ENCODE data around the gene CTSE. TPM values are rescaled to one million over a fixed set of nuclear protein-coding genes. Genes with fewer than 3 reads are reported as not detected.
"Not testable (repeated sequence)": the region's sequence is repeated elsewhere in the genome, so short reads cannot be mapped to it uniquely, and the experiment has no call there.

CTSE gene
- total RNA-seq = under 1 TPM in 1 of 3 donors, not detected in 2; 0.32 TPM

DNA sequence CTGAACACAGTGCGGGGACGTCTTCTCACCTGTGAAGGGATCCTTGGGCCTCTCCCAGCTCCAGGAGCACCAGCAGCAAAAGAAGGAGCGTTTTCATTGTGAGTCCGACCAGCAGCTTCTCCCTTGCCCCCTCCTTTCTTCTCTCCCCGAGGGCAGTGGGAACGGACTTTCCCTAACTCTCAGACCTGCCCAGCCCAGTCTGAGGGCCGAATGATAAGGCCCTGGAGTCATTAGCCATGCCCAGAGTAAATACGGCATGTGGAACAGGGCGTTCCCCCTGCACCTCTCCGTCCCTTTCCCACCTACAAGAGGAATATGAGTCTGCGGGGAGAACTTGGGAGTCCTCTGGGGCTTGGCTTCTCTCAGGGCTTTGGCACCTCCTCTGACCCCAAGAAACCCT lies at the start of gene CTSE:
CTSE (minus strand) TSS at position 201 of the 400 bp plus-strand sequence; CDS start at position 97, 104 bp downstream.
- peaks cover 22% of the 10 kb centered on the region for H3K27me3 Mint-ChIP-seq (ENCODE audit: low read depth)
- no peaks in the 10 kb centered on the region for H3K36me3 Mint-ChIP-seq (ENCODE audit: insufficient read depth)
- H3K4me3 Mint-ChIP-seq = no peak within 1 kb of the TSS
- ATAC-seq = no peak
- H3K9me3 Mint-ChIP-seq = no peaks in the 10 kb centered on the region
- no peak for DNase-seq
- H3K4me1 Mint-ChIP-seq (ENCODE audit: low read depth) = no peaks in the 10 kb centered on the region

DNA sequence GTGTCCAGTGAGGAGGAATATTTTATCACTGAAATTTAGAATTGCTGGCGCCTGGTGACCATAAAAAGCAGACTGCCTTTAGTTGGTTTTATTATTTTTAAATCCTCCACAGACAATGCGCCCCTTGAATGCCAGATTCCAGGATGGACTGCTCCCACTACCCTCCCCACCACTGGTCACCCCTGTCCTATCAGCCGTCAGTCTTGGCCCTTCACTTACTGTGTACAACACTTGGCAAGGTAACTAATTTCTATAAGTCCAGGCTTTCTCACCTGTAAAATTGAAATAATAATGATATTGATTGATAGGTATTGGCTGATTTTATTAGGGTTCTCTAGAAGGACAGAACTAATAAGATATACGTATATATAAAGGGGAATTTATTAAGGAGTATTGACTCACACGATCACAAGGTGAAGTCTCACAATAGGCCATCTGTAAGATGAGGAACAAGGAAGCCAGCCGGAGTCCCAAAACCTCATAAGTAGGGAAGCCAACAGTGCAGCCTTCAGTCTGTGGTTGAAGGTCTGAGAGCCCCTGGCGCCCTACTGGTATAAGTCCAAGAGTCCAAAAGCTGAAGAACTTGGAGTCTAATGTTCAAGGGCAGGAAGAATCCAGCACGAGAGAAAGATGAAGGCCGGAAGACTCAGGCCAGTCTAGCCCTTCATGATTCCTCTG lies 47.1 kb upstream of the CTSE start:
- DNase-seq (no peak), ATAC-seq (no peak)
- no peak overlapping the region for H3K4me3 Mint-ChIP-seq
- peaks cover 17% of the 10 kb centered on the region for H3K4me1 Mint-ChIP-seq (ENCODE audit: low read depth)
- peaks cover 5% of the 10 kb centered on the region for H3K27me3 Mint-ChIP-seq (ENCODE audit: low read depth)
- H3K9me3 Mint-ChIP-seq = no peaks in the 10 kb centered on the region
- no peaks in the 10 kb centered on the region for H3K36me3 Mint-ChIP-seq (ENCODE audit: insufficient read depth)

DNA sequence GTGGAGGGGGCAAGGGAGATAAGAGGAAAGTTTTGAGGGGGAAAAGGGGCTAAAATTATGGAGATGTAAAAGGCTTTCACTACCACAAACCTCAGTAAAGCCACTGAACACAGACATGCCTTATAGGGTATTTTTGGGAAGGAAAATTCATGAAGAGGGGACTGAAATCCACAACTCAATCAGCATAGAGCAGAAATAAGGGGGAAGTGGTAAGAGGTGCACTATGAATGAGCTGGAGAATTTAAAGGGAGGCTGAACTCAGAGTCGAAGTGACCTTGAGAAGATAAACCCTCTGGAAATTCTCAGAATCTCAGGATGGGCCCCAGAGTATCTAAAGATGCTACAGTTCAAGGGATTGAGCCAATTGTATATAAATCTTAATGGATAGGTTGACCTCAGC lies 44.6 kb upstream of the CTSE start:
- no peaks in the 10 kb centered on the region for H3K36me3 Mint-ChIP-seq (ENCODE audit: insufficient read depth)
- H3K4me1 Mint-ChIP-seq (ENCODE audit: low read depth) = peaks cover 17% of the 10 kb centered on the region
- H3K4me3 Mint-ChIP-seq = no peak overlapping the region
- H3K9me3 Mint-ChIP-seq = no peaks in the 10 kb centered on the region
- H3K27me3 Mint-ChIP-seq (ENCODE audit: low read depth) = peaks cover 2% of the 10 kb centered on the region
- no peak for DNase-seq
- no peak for ATAC-seq

DNA sequence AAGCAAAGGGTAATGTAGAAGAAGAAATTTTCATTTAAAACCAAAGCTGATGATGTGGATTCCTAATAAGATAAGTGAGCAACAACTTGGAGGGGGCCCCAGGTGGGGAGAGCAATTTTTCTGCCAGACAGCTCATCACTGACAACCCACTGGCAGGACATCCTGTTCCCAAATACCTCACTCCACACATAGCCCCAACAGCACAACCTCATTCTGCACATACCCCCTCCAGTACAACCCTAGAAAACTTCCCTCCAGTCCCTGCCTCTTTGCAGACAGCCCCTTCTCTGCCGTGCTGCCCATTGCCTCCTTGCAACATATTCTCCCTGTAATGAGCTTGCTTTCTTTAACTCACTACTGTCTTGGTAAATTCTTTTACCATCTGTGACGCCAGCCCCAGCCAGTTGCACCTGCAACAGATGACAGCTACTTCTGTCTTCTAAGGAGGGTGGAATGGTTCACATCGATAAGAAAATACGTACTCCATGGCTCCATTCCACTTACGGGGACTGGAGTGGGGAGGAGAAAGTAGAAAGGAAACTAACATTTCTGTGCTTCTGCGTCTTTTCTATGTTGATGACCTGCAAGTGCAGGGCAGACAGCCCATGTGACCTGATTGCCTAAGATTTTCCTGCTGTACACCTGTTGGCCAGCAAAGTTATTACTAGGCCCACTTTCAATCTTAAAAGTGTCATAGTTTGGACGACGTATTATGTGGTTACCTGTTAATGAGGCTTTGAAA lies 44.0 kb upstream of the CTSE start:
- H3K36me3 Mint-ChIP-seq (ENCODE audit: insufficient read depth) = peaks cover 2% of the 10 kb centered on the region
- H3K4me1 Mint-ChIP-seq (ENCODE audit: low read depth) = peaks cover 17% of the 10 kb centered on the region
- no peak for ATAC-seq
- no peak overlapping the region for H3K4me3 Mint-ChIP-seq
- DNase-seq = no peak
- H3K9me3 Mint-ChIP-seq = peaks cover 4% of the 10 kb centered on the region
- H3K27me3 Mint-ChIP-seq (ENCODE audit: low read depth) = peaks cover 2% of the 10 kb centered on the region

DNA sequence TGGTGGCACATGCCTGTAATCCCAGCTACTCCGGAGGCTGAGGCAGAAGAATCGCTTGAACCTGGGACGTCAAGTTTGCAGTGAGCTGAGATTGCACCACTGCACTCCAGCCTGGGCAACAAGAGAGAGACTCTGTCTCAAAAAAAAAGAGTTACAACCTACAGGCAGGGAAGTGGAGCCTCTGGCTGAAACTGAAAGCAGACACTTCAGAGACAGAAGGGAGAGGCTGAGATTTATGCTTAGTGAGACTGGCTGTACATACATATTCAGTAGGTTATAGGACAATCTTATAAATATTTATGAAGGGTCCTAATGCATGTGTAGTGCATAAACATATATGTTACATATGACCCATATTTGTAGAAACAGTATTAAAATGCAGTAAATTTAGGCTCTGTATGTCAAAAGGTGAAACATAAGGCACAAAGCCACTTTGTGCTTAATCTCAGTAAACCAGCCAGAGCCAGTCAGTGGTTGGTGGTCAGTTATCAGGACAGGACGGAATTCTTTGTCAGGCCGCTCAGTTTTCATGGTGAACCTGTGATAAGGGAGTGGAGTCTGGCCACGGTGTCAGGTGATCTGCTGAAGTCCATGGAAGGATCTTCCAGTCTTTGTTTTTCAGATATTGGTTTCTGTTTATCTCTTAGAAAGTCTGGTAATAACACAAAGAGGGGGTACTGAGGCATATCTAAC lies 42.9 kb upstream of the CTSE start:
- peaks cover 2% of the 10 kb centered on the region for H3K27me3 Mint-ChIP-seq (ENCODE audit: low read depth)
- peaks cover 2% of the 10 kb centered on the region for H3K36me3 Mint-ChIP-seq (ENCODE audit: insufficient read depth)
- DNase-seq = no peak
- peaks cover 4% of the 10 kb centered on the region for H3K9me3 Mint-ChIP-seq
- peak; percentile 50 to 77 for ATAC-seq
- H3K4me1 Mint-ChIP-seq (ENCODE audit: low read depth) = peaks cover 17% of the 10 kb centered on the region
- H3K4me3 Mint-ChIP-seq = no peak overlapping the region

DNA sequence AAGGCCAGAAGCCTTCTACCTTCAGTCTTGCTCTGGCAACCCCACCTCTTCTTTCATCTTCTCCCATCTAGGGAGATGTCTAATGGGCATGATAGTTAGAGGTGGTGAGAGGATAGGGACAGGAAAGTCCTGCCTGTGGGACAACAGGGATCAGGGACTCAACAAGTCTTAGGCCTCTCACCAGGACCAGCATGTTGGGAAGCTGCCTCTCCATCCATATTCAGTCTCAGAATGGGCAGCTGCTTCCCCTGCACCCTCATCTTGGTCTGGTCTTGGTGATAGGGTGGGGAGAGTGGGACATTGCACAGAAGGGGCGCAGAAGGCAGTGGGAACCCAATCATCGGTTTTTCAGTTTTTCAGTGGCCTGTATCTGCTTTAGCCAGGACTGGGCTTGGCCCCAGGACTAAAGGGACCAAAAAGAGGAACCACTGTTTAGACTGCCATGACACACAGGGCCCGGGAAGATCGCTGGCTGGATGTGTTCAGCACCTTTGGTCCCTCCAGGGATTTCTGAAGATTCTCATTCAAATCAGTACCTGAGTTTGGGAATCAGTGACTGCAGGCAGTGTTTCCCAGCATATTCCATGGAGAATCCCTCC lies 42.0 kb upstream of the CTSE start:
- H3K9me3 Mint-ChIP-seq = peaks cover 4% of the 10 kb centered on the region

GRCh38 chr1:206064501-206064900 lies 40.8 kb upstream of the CTSE start:
- not testable (repeated sequence) for H3K9me3 Mint-ChIP-seq; H3K36me3 Mint-ChIP-seq (ENCODE audit: insufficient read depth); ATAC-seq; DNase-seq; H3K27me3 Mint-ChIP-seq (ENCODE audit: low read depth); H3K4me3 Mint-ChIP-seq
- H3K4me1 Mint-ChIP-seq (ENCODE audit: low read depth) = peaks cover 17% of the 10 kb centered on the region

More for the DNA sequence above, 42.0 kb upstream of the CTSE start:
- H3K27me3 Mint-ChIP-seq (ENCODE audit: low read depth) = peaks cover 2% of the 10 kb centered on the region
- H3K36me3 Mint-ChIP-seq (ENCODE audit: insufficient read depth) = peaks cover 2% of the 10 kb centered on the region
- ATAC-seq (no peak), DNase-seq (no peak)
- H3K4me3 Mint-ChIP-seq = no peak overlapping the region
- H3K4me1 Mint-ChIP-seq (ENCODE audit: low read depth) = peaks cover 17% of the 10 kb centered on the region

GRCh38 chr1:206064001-206064400 lies 40.3 kb upstream of the CTSE start:
- not testable (repeated sequence) for H3K9me3 Mint-ChIP-seq; H3K36me3 Mint-ChIP-seq (ENCODE audit: insufficient read depth); ATAC-seq

DNA sequence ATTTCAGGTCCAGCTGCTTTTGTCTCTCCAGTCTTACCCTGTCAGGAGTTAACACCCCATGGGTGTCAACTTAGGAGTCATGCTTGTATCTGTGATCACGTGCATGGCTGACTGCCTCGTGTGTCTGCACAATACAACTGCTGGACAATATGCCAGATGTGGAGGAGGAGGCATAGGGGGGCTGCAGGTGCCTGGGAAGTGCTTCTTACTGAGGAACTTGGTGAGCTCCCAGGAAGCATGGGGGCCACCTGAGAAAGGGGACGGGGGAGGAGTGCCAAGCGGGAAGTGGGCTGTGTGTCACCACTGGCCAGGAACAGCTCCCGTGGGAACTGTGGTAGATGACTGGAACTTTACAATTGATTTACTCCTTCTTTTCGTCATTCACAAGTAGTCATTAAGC lies 38.8 kb upstream of the CTSE start:
- peaks cover 2% of the 10 kb centered on the region for H3K36me3 Mint-ChIP-seq (ENCODE audit: insufficient read depth)
- ATAC-seq (no peak), DNase-seq (no peak)
- peaks cover 4% of the 10 kb centered on the region for H3K9me3 Mint-ChIP-seq
- peaks cover 12% of the 10 kb centered on the region for H3K4me1 Mint-ChIP-seq (ENCODE audit: low read depth)
- no peak overlapping the region for H3K4me3 Mint-ChIP-seq
- peaks cover 2% of the 10 kb centered on the region for H3K27me3 Mint-ChIP-seq (ENCODE audit: low read depth)

More at GRCh38 chr1:206064001-206064400, 40.3 kb upstream of the CTSE start:
- H3K4me1 Mint-ChIP-seq (ENCODE audit: low read depth) = peaks cover 17% of the 10 kb centered on the region
- not testable (repeated sequence) for H3K4me3 Mint-ChIP-seq; DNase-seq; H3K27me3 Mint-ChIP-seq (ENCODE audit: low read depth)

GRCh38 chr1:206060844-206061243 lies 37.1 kb upstream of the CTSE start:
- DNase-seq (no peak), ATAC-seq (no peak)
- H3K4me3 Mint-ChIP-seq = no peak overlapping the region
- H3K9me3 Mint-ChIP-seq = peaks cover 4% of the 10 kb centered on the region
- peaks cover 2% of the 10 kb centered on the region for H3K36me3 Mint-ChIP-seq (ENCODE audit: insufficient read depth)
- H3K27me3 Mint-ChIP-seq (ENCODE audit: low read depth) = no peaks in the 10 kb centered on the region
- no peaks in the 10 kb centered on the region for H3K4me1 Mint-ChIP-seq (ENCODE audit: low read depth)

DNA sequence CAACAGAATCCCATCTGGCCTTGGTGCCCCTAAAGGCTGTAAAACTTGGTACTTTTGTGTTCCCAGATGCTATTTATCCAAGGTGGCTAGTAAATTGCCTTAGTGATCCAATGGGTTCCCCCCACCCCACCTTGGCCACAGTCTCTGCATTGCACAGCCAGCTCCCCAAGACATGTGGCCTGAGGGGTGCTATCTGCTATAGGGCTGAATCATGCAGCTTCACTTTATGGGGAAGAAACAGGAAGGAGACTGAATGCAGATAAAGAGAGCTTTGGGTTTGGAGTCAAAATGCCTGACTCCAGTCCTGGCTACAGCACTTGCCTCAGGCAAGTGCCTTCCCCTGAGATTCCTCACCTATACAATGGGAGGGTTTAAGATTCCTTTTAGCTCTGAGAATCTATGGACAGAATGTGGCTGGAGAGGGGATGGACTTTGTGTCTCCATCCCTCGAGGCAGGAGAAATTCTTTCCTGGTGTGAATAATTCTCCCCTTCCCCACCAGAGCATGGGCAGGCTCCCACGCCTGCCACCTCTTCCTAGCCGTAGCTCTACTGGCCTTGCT lies 35.7 kb upstream of the CTSE start:
- Mint-ChIP-seq H3K9me3 (peaks cover 4% of the 10 kb centered on the region), H3K4me1 (ENCODE audit: low read depth) (no peaks in the 10 kb centered on the region), H3K27me3 (ENCODE audit: low read depth) (no peaks in the 10 kb centered on the region), H3K4me3 (no peak overlapping the region), H3K36me3 (ENCODE audit: insufficient read depth) (peaks cover 2% of the 10 kb centered on the region)
- no peak for DNase-seq
- no peak for ATAC-seq

- H3K4me3 Mint-ChIP-seq = no peak overlapping the region
- DNase-seq (no peak), ATAC-seq (no peak)
- H3K4me1 Mint-ChIP-seq (ENCODE audit: low read depth) = no peaks in the 10 kb centered on the region
- H3K9me3 Mint-ChIP-seq = peaks cover 4% of the 10 kb centered on the region
- H3K27me3 Mint-ChIP-seq (ENCODE audit: low read depth) = no peaks in the 10 kb centered on the region
- H3K36me3 Mint-ChIP-seq (ENCODE audit: insufficient read depth) = peaks cover 2% of the 10 kb centered on the region
These were observed 35.2 kb upstream of the CTSE start for GRCh38 chr1:206058927-206059292.

GRCh38 chr1:206058289-206058926 lies 34.7 kb upstream of the CTSE start:
- not testable (repeated sequence) for H3K9me3 Mint-ChIP-seq; ATAC-seq; H3K27me3 Mint-ChIP-seq (ENCODE audit: low read depth); H3K36me3 Mint-ChIP-seq (ENCODE audit: insufficient read depth); H3K4me1 Mint-ChIP-seq (ENCODE audit: low read depth); DNase-seq; H3K4me3 Mint-ChIP-seq

Measured in activated T-cell treated with anti-CD3 and anti-CD28 coated beads, Interleukin-2, amount 50 U/mL, for 4 hours (primary cell).